Measurements from ENCODE around the gene DTX1. TPM values are rescaled to one million over a fixed set of nuclear protein-coding genes. Genes with fewer than 3 reads are reported as not detected.

DTX1 gene
- total RNA-seq (2022; extraction: Qiagen RNA extraction): 0.29 to 0.55 TPM (median 0.42 TPM) in 5 replicates

DNA sequence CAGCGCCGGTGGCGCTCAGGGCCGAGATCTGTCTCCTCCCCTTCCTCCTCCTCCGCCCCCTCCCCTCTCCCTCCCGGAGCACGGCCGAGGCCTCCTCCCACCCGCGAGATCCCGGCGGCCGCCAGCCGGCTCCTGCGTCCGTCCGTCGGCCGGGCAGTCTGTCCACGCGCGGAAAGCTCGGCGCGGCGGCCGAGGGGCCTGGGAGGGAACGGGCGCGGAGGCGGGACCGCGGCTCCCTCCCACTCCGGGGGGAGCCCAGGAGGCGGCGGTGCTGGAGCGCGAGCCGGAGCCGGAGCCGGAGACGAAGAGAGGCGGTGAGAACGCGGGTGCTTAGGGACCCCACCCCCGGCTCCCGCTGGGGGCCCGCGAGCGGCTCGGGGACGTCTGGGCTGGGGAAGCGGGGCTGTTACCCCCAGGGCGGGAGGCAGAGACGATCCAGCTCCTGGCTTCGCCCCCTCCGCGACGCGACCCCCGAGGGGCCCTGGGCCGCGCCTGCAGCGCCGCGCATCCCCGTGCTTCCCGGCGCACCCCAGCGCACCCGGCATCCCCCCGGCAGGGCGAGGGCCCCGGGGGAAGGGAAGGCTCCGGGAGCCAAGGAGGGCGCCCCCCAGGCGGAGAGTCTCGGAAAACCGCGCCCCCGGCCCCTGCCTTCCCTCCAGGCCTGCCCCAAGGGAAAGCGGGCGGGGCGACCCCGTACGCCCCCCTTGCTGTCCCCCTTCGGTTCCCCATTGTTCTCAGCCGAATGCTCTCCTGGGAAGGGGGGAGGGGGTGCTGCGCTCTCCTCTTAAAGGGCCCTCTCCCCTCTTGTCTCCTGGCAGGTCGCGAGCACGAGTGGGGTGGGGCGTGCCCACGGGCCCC is at the start of gene DTX1:
Gene DTX1, plus strand, starts transcription at position 100 of the 858 bp plus-strand sequence. CDS start 1,463 bp downstream, outside the sequence.

DNA sequence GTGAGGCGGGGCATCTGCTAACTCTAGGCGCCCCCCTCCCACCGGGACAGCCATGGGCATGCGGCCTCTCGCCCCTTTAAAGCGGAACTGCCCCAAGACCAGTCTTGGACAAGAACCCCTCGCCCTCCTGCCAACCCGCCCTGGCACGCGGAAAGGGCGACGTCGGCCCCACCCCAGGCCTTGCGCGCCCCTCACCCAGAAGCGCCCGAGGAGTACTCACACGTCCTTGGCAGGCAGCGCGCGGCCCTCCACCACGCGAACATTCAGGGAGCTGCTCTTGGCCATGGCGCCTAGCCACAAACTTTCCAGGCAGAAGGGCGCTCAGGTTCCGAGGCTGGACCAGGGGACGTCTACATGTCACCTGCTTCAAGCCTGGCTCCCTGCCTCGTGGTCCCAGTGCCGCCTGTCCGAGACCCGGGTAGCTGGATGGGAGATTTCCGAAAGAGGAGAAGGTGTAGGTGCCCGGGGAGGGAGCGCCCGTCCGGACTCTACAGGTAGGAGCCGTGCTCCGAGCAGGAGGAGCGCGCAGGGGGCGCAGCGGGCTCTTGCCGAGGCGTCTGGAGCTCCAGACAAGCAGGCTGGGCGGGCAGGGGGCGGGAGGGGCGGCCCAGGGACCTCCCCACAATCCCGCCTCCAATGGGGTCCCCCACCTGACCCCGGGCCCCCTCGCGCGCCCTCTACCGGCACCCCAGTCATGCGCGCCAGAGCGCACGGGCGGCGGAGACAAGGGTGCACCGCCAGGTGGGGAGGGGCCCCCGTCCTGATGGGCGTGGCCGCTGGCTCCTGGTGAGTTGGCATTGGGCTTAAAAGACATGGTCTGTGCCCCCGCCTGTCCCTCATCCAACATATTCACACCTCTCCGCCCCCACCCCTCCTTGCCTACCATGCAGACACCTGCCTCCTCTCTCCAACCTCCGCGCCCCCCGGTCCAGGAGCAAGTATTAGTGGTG is 78.9 kb downstream of the DTX1 start, which contains the start of gene RASAL1:
Gene RASAL1, minus strand, starts transcription at position 584 of the 950 bp plus-strand sequence. Its CDS starts 299 bp downstream, at position 285.

Other genes starting within 250 kb of the DTX1 start
- gene OAS1, start 149.8 kb upstream of the DTX1 start, total RNA-seq (2022; extraction: Qiagen RNA extraction): 29.0 to 44.5 TPM (median 40.3 TPM) in 5 replicates
- 18.8 to 25.8 TPM (median 24.4 TPM) in 5 replicates for gene OAS3, start 118.3 kb upstream of the DTX1 start, total RNA-seq (2022; extraction: Qiagen RNA extraction)
- gene OAS2, start 78.2 kb upstream of the DTX1 start, total RNA-seq (2022; extraction: Qiagen RNA extraction): 0.12 to 0.41 TPM (median 0.13 TPM) in 5 replicates
- 0.32 to 0.56 TPM (median 0.46 TPM) in 5 replicates for gene RASAL1, start 79.0 kb downstream of the DTX1 start, total RNA-seq (2022; extraction: Qiagen RNA extraction)
- gene CFAP73, start 93.0 kb downstream of the DTX1 start, total RNA-seq (2022; extraction: Qiagen RNA extraction): not detected in 5 replicates
- gene DDX54, start 128.7 kb downstream of the DTX1 start, total RNA-seq (2022; extraction: Qiagen RNA extraction): 51.6 to 79.0 TPM (median 74.9 TPM) in 5 replicates
- 24.1 to 33.5 TPM (median 32.9 TPM) in 5 replicates for gene RITA1, start 129.0 kb downstream of the DTX1 start, total RNA-seq (2022; extraction: Qiagen RNA extraction)
- gene TPCN1, start 164.7 kb downstream of the DTX1 start, total RNA-seq (2022; extraction: Qiagen RNA extraction): 15.6 to 19.8 TPM (median 18.3 TPM) in 5 replicates

Data from A549 treated with Mapracorat at 1 μM for 4 hours (cell line).